Gastroesophageal sphincter (tissue), 3 donors: ENCODE results near the gene LRRFIP1.

Source experiments
- EP300 ChIP-seq: sonication (generic); formaldehyde crosslinking; IDR thresholded peaks from one replicate; pipeline ENCODE4 v1.6.1; 2017; ENCODE audit warnings: antibody characterized with exemption, mild to moderate bottlenecking
- POLR2AphosphoS5 ChIP-seq: sonication (generic); formaldehyde crosslinking; IDR thresholded peaks from one replicate; pipeline ENCODE4 v1.6.1; 2017; ENCODE audit warnings: antibody characterized with exemption
- TF ChIP-seq, protein P1 (sequence below), 4 experiments: fragments of 200-600 bp in 2 of 4; fragments of 450-650 bp in 2 of 4; sonication (generic) in 1 of 4; IDR thresholded peaks; one replicate each; pipeline ENCODE4 v1.5.1; 2017 to 2019; ENCODE audit warnings: antibody characterized with exemption in 4 of 4, mild to moderate bottlenecking in 2 of 4, moderate library complexity in 2 of 4

DNA sequence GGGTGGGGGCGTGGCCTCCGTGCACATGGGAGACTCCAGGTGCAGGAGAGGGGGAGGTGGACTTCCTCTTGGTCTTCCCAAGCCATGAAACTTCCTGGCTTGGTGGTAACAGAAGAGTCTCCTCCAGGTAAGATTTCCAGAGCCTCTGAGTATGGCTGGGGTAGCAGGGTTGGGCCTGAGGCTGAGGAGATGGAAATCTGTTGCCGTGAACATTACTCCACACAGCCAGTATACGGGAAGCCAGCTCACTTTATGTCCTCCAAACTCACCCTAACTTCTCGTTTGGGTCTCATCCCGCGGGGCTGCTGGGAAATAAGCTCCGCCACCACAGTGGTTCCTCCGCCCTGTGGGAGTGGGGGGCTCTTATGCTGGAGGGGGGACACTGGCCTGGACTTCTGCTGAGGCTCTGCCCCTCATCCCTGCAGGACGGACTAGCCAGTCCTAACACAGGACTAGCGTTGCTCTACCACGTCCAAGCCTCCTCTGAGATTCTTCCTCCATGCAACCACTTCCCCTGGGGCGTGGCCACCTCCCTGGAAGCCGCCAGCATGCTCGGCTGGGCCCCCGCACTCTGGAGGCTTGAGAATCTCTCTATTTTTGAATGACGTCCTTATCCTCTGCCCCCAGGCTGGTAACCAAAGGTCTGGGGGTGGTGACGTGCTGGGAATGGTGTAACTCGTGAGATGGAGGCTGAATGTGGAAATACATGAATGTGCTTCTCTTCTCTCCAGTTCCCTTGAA, 36.1 kb upstream of the LRRFIP1 start:
- TF ChIP-seq, protein P1, sequence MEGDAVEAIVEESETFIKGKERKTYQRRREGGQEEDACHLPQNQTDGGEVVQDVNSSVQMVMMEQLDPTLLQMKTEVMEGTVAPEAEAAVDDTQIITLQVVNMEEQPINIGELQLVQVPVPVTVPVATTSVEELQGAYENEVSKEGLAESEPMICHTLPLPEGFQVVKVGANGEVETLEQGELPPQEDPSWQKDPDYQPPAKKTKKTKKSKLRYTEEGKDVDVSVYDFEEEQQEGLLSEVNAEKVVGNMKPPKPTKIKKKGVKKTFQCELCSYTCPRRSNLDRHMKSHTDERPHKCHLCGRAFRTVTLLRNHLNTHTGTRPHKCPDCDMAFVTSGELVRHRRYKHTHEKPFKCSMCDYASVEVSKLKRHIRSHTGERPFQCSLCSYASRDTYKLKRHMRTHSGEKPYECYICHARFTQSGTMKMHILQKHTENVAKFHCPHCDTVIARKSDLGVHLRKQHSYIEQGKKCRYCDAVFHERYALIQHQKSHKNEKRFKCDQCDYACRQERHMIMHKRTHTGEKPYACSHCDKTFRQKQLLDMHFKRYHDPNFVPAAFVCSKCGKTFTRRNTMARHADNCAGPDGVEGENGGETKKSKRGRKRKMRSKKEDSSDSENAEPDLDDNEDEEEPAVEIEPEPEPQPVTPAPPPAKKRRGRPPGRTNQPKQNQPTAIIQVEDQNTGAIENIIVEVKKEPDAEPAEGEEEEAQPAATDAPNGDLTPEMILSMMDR (IDR thresholded peaks at IDR 0.05), result no peak
- TF ChIP-seq EP300 (no peak), POLR2AphosphoS5 (no peak)
